SIG-M5 treated with dmso at 0.1 percent for 504 hours (cell line): ENCODE data around the gene HDAC7.

Source experiments
- DNase-seq: peaks from one replicate; lab custom pipeline; 2025; ENCODE audit not compliant: unreplicated experiment; lab: John Stamatoyannopoulos, UW

HDAC7 gene

DNA sequence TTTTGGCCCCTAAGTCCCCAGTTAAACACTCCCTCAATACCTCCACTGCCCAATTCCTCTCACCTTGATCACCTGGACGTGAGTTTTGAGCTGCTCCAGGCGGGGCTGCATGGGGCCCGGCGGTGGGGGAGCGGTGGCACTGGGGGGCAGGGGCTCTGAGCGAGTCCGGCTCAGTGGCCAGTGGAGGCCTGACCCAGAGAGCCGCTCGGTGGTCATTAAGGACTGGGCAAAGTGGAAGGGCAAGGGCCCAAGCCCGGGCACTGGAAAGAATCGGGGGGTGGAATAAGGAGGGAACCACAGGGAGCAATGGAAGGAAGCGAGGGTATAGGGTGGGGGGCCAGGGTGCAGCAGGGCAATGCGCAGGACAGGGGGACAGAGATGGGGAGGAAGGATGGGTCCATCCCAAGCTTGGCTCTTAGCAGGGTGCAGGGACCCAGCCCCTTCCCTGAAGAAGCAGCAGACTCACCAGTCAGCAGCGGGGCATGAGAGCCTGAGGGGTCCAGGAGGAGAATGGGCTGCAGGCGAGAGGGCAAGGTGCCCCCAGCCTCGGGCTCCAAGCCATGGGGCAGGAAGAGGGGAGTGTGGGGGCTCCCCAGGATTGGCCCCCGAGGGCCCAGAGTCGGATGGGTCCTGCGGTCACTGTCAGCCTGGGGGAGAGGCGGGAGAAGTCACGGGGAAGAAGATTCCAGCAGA is 24.4 kb downstream of the HDAC7 start:
- no peak for DNase-seq

DNA sequence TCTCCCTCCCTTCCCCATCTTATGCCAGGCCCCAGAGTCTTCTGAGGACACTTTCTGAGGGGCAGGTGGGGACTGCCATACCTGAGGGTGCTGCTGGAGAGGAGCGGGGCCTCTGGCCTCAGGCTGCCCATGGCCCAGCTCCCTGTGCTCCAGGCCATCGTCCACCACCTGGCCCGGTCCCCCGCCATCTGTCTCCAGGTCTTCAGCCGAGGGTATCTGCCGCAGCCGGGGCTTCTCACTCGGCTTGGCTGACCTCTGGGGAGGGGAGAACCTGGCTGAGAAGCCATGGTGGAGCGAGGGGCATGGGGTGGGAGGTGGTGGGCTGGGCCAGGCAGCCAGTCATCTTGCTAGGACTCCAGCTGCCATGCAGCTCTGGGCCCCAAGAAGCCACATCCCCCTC is 25.0 kb downstream of the HDAC7 start:
- no peak for DNase-seq

DNA sequence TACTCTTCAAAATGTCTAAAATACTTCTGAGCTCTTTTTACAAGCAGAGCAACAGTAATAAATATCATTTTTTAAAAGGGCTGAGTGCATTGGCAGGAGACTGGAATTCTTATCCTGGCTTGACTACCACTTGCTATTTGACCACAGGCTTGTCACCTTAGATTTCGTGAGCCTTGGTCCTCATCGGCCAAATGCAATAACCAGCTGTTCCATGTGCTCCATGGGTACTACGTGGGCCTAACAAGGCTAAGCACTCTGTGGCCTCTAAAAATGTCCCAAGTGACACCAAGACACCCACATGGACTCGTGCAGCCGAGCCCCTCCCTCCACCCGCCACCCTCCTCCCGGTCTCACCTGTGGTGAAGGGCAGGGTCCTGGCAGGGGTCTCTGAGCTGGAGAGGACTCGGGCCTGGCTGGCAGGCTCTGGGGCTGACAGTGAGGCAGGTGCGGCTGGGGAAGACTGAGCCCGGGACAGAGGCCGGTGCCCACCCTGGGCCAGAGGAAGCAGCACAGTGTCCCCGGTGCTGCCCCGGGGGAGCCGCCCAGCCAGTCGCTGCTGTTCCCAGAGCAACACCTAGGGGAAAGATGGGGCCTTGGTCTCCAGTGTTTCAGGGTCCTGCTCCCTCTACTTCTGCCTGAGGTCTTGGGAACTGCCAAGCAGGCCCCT is 26.6 kb downstream of the HDAC7 start:
- no peak for DNase-seq

DNA sequence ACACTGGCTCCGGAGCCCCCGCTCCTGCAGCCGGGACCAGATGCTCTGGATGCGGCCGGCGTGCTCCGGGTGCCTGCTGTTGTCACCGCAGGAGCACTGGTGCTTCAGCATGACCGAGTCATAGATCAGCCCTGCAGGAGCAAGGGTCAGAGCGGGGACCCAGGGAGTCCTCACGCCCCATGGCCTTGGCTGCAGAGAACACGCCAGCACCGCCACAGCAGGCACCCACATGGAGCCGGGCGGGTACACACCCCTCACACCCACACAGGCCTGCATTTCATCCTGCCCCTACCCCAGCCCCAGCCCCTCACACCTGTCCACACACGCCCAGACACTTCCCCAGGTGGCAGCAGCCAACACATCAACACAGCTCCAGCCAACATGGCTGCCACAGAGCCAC is 27.8 kb downstream of the HDAC7 start:
- no peak for DNase-seq

DNA sequence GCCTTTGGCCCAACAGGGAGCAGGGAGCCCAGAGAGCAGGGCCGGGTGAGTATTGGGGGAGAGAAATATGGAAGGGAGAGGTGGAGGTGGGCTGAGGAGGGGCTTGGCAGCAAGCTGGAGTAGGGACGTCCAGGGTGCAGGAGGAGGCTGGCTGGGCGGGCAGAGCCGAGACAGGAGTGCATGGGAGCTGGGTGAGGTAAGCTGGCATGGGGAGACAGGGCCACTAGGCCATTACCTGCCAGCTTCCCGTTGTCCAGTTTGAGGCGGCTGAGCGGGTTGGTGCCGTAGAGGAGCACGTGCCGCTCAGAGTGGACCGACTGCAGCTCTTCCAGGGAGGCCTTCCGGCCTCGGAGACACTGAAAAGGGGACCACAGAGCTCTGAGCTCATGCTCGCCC is 28.4 kb downstream of the HDAC7 start:
- DNase-seq = no peak

DNA sequence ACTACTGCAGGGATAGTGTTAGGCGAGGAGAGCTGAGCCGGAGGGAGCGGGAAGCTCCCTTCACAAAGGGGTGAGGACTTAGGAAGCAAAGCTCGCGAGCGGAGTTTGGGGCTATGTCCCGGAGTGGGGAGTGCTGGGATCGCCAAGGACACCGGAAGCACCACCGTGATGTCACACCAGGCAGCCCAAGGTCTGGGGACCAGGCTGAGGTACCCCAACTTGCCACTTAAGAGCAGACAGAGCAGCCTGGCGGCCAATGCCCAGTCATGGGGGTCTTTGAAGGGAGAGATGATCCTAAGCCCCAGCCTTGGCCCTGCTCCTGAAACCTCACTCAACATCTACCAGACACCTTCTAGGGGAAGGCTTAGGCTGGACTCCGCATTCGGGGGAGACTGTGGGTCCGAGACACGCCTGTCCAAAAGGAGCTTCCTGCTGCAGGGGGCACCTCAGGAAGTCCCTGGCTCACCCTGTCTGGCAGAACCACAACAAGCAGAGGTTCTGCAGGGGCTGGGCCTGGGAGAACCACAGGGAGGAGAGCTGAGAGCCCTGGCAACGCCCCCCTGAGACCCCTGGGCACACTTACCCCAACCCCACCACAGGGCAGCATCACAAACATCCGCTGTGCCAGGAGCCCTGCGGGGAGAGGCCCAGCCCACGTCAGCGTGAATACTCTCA is 28.9 kb downstream of the HDAC7 start:
- DNase-seq = no peak

DNA sequence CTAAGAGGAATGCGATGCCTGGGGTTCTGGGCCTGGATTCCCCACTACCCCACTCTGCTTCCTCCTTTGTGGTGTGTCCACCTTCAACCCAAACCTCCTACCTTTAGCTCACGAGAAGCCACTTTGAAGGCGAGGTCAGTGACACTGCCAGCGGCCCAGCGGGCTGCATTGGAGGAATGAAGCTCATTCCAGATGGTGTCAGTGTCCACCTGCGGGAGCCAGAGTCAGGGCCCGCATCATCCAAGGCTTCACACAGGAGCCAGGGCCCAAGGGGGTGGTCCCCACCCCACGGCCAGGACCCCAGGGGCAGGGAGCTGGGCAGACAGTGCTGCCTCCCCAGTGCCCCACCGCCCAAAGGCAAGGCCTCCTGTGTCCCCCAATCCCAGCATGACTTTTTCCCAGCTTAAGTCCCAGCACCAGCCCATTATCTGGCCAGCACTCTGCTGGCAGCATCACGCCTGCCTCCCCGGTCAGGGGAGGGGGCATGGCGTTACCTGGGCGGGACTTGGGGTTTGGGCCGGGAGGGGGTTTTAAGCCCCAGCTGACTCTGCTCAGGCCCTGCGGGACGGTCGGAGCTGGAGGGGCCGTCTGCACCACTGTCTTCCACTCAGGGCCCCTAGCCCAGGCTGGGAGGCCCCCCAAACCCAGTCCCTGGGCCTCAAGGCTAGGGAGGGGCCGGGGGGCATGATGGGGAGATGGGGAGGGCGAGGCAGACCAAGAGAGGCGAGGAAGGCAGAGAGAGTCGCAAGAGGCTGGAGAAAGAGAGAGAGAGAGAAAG is 29.8 kb downstream of the HDAC7 start:
- no peak for DNase-seq

DNA sequence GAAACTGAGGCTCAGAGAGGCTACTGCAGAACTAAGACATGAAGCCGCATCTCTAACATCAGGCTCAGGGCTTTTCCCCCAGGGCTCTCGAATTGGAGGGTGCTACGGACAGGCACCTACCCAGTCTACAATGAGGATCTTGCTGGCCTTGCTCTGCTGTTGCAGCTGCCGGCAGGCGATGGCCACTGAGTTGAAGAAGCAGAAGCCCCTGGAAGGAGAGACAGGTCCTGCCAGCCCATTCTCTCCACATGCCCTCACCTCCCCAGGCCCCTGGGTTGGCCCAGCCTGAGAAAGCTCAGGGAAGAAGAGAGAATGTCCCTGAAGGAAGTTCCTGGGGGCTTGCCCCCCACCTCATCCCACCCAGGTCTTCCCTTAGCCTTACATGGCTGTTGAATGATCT is 30.6 kb downstream of the HDAC7 start:
- DNase-seq = no peak

DNA sequence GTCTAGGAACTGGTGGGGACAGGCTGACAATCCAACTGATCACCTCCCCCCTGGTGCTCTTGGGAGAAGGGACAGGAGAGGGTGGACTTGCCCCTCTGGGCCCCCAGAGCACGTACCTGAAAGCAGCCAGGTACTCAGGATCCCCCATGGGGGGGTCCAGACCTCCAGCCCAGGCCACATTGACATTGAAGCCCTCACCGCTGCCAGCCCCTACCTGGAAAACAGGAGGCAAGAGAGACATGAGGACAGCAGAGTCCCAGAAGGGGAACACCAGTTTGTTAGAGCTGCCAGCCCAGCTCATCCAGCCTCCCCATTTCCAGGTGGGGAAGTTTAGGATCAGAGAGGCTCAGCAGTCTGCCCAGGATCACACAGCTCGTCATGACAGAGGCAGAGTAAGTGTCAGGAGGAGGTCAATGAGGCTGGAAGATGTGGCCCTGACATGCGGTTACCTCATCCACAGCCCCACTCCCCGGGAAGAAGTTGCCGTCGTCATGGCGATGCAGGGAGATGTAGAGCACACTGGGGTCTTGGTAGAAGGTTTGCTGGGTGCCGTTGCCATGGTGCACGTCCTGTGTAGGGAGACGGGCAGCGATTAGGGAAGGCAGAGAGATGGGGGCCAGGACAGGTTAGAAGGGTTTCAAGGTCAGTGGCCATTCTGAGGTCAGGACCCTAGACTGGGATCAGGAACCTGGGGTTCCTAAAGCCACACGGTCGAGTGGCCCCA is 31.9 kb downstream of the HDAC7 start:
- DNase-seq = no peak

DNA sequence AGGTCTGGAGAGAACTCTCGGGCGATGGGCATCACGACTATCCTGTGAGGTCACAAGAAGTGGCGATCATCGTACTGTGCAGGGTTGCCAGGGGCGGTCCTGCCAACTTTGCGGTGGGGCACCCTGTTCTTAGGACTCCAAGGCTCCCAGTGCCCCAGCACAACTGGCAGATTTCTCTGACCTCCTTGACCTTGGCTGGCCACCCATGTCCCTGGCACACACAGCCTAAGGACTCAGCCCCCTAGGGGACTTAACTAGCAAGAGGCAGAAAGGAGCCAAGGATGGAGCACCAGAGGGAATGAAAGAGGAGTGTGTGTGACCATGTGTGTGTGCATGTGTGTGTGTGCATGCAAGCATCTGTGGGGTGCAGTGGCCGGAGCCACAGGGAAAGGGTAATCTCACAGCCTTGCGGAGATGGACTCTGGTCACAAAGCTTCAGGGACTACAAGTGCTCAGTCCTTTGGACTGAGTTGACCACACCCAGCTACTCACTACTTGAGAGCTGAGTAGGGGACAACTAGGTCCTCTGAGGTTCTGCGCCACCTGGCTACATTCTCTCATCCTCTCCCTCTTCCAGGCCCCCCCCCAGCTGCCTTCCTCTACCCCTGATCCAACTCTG is 32.9 kb downstream of the HDAC7 start:
- DNase-seq = no peak

DNA sequence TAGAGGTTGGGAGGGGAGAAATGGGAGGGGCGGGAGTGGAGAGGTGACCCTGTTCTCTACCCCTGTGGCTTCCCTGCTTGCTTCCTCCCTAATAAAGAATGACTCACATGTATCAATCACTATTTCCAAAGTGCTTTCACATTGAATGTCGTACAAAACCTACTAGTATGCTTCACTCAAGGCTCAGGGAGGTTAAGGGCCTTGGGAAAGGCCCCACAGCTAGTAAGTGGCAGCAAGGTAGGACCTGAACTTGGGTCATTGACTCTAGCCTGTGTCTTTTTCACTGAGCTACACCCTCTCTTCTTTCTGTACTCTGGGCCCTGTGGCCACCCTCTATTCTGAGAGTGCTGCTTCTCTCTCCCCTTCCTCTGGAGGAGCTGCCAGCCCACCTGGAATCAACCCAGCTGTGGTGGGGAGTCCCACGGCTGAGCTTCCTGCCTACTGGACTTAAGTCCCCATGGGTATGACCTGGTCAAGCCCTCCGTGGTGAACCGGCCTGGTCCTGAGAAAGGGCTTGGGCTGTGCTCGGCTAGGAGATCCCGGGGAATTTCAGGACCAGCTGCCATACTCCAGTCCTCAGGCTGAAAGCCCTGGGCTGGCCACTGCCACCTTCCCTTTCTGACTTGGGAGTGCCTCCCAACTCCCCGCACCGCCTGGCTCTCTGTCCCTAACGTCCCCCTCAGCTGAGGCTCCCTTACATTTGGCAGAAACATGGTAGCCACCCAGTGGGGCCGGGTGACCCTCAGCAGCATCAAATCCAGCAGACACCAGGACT is 33.6 kb downstream of the HDAC7 start:
- no peak for DNase-seq

DNA sequence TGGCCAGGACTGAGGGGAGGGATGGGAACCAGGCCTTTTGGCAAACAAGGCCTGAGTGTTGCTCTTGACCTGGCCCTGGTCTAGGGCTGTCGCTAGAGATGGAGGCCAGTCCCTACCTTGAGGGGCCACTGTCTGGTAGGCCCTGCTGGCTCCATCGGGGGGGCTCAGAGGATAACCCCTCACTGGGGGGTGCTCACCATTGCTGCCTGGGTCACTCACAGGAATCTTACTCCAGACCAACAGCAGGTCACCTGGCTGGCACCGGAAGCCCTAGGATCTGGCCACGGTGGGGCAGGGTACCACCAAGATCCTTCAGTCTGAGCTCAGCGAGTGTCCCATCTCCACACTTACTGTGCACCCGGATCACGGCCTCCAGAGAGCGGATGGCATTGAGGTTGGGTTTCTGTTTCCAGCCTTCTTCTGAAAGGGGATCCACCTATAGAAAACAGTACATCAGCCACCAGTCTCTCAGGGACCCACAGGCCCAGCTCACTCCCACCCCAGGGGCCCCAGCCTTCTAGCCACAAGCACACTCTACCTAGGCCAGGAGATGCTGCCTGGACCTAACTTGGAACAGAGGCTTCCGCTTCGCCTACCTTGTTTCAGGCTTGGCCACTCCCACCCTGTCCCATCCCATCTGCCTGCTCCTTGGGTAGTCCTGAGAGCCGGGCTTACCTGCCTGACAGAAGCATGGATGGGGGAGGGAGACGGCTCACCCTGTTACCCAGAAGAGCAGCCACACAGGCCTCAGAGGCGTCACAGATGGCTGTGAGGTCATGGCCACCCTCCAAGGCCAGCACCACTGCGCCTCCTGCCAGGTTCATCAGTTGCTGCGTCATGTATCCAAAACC is 34.4 kb downstream of the HDAC7 start:
- no peak for DNase-seq

DNA sequence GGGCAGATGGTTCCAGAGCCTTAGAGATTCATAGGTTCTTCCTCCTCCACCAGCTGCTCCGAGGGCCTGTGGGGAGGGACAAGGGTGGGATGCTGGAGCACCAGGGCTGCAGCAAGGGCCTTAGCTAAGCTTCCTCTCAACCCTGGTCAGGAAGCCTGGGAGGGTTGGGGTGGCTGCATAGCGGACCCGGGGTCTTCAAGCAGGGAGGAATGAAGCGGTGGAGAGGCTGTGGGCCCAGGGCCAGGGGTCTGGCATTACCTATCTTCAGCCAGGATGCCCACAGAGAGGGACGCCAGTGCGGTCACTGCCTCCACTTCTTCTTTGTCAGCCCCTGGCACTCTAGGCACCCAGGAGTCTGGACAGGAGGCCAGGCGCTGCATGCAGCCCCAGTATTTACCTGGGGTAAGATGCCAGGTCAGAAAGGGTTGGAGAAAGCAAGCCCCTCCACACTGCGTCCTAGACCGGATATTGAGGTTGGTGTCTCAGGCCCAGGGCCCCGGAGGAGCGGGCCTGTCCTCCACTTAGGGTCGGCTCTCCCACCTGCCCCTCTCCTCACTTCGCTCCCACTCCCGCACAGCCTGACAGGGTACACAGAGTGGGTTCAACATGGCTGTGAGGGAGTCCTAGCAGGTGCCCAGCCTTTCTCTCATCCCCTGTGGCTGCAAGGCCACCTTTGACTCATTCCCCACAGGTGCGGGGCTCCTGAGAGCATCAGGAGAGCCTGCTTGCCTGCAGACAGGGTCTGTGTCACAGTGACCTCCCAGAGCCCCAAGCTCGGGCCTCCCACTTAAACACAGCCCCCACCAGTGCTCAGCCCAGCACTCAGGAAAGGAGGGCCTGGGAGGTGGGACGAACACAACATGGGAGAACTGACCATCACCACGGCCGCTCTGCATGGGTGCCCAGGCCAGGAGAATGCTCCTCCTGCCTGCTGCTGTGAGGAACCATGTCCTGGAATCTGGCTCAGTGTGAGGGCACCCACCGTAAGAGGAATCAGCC is 35.6 kb downstream of the HDAC7 start:
- DNase-seq = no peak

DNA sequence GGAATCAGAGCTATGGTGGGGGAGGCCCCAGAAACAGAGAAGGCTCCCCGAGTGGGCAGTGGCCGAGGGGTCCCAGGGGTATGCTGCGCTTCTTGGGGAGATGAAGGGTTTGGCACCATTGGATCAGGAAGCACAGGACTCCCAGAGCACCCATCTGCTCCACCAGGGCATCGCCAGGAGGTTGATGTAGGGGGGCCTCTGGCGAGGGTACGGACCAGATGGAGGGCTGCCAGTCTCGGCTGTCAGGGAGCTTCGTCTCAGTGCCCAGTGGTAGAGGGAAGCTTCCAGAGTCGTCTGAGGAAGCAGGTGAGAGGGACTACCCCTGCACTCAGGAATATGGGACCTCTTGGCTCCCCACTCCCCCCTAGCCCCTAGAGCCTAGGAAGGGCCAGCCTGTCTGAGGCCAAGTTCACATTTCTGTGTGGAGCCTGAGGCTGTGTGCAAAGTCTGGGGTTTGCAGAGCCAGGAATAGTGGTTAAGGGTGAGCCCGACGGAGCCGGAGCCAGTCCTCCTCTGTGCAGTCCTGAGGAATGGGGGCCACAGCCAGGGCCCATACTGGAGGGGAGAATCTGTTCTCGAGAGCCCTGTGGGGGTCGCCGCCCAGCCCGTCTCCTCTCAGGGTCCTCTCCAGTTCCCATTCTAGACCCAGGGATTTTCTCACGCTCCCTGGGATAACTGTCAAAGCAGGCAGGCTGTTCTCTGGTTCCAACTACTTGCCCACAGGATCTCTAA is 36.5 kb downstream of the HDAC7 start:
- no peak for DNase-seq

DNA sequence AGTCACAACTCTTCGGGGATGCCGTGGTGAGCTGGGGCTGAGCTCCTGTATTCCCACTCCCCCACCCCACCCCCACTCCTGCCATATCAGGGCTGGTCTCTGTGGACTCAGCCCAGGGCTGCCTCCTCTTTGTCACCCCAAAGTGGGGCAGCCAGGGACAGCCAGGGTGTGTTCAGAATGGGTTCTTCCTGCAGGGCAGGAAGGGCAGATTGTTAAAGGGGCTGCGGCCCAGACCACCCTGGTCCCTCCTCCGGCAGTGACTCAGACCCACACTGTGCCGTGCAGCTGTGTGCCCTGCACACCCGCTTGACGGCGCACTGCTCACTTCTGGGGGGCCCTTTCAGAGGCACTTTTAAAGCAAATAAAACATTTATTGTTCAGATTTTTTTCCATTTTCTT is 37.3 kb downstream of the HDAC7 start:
- DNase-seq = no peak

DNA sequence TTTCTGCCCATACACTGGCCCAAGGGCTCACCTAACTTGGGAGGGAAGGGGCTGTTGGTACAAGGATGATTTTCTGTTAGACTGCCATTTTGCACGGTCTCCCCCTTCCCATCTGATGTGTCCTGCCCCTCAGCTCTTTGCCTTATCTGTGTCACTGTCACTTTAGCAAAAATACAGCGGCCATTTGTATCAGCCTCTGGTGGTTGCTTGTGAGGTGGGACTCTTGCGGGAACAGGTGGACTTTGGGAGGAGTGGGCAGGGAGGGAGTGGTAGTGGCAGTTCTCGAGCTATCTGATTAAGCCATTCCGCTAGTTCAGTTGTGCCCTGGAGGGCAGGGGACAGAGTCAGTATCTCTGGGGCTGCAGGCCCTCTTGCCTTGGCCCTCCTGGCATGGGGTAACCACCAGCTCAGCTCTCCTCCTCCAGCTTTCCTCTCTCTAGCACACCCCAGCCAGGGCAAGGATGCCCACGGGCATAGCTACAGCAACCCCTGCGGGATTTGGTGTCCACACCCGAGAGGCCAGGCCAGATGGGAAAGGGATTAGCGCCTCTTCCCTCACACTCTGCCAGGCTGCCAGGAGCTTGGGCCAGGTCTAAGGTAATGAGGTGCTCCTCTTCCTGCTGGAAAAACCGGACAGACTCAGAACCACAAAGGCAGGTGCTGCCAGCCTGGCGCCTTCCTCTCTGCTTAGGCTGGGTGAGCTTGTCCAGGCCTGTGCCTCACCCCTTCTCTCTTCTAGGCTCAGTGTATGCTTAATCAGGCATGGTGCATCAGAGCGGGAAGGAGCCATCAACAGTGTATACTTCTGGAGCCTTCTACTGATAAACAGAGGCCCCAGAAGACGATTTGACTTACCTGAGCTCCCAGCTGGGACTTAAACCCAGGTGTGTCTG is 38.0 kb downstream of the HDAC7 start:
- no peak for DNase-seq
